Trophoblast cell (in vitro differentiated cells and primary cell): Measurements from ENCODE around the gene LTB.
"Not testable (repeated sequence)": the region's sequence is repeated elsewhere in the genome, so short reads cannot be mapped to it uniquely, and the experiment has no call there.

Experiments
- DNase-seq, 2 donors: peaks; one replicate each; pipeline ENCODE4 v3.0.0-alpha.2; 2016
- H2AFZ ChIP-seq: 2 replicates; pipeline ENCODE4 v1.6.1; 2013; ENCODE audit warnings: low read length, moderate library complexity, mild to moderate bottlenecking; ENCODE audit not compliant: insufficient read depth, poor library complexity
- H2AK5ac ChIP-seq: 2 replicates; pipeline ENCODE4 v1.6.1; 2013; ENCODE audit warnings: mild to moderate bottlenecking, low read length
- H2BK120ac ChIP-seq: 2 replicates; pipeline ENCODE4 v1.6.1; 2013; ENCODE audit warnings: low read length, mild to moderate bottlenecking, moderate library complexity; ENCODE audit not compliant: insufficient read depth, poor library complexity
- H2BK12ac ChIP-seq: 2 replicates; pipeline ENCODE4 v1.6.1; 2013; ENCODE audit warnings: mild to moderate bottlenecking, low read length, moderate library complexity
- H2BK5ac ChIP-seq: 2 replicates; pipeline ENCODE4 v1.6.1; 2013; ENCODE audit warnings: low read length, low read depth, moderate library complexity, mild to moderate bottlenecking; ENCODE audit not compliant: poor library complexity
- H3K14ac ChIP-seq: 2 replicates; pipeline ENCODE4 v1.6.1; 2013; ENCODE audit warnings: mild to moderate bottlenecking, low read length
- H3K18ac ChIP-seq: 2 replicates; pipeline ENCODE4 v1.6.1; 2013; ENCODE audit warnings: mild to moderate bottlenecking, low read length
- H3K23ac ChIP-seq: 2 replicates; pipeline ENCODE4 v1.6.1; 2013; ENCODE audit warnings: low read length
- H3K27ac ChIP-seq: 2 replicates; pipeline ENCODE4 v1.5.1; 2013; ENCODE audit warnings: low read depth, mild to moderate bottlenecking, inconsistent platforms, low read length, moderate library complexity
- H3K27me3 ChIP-seq: 2 replicates; pipeline ENCODE4 v1.6.1; 2013; ENCODE audit warnings: inconsistent platforms, mild to moderate bottlenecking, low read length, moderate library complexity; ENCODE audit not compliant: insufficient read depth
- H3K36me3 ChIP-seq, 2 experiments: 1 replicate in 1 of 2; 2 replicates in 1 of 2; pipeline ENCODE4 v1.6.1; 2013; ENCODE audit warnings: low read length in 2 of 2, mild to moderate bottlenecking in 2 of 2, moderate library complexity in 1 of 2; ENCODE audit not compliant: insufficient read depth in 2 of 2, control insufficient read depth in 1 of 2
- H3K4ac ChIP-seq: 2 replicates; pipeline ENCODE4 v1.6.1; 2013; ENCODE audit warnings: low read depth, mild to moderate bottlenecking, low read length, moderate library complexity
- H3K4me1 ChIP-seq, 2 experiments: 1 replicate in 1 of 2; 2 replicates in 1 of 2; pipeline ENCODE4 v1.6.1; 2013; ENCODE audit warnings: low read length in 2 of 2, mild to moderate bottlenecking in 2 of 2, moderate library complexity in 1 of 2; ENCODE audit not compliant: insufficient read depth in 2 of 2, control insufficient read depth in 1 of 2
- H3K4me2 ChIP-seq: 2 replicates; pipeline ENCODE4 v1.6.1; 2013; ENCODE audit warnings: inconsistent platforms, mild to moderate bottlenecking, low read length, moderate library complexity
- H3K4me3 ChIP-seq: 2 replicates; pipeline ENCODE4 v1.5.1; 2013; ENCODE audit warnings: mild to moderate bottlenecking, low read depth, low read length, inconsistent platforms
- H3K79me1 ChIP-seq: one replicate; pipeline ENCODE4 v1.6.1; 2013; ENCODE audit warnings: low read length
- H3K79me2 ChIP-seq: 2 replicates; pipeline ENCODE4 v1.6.1; 2013; ENCODE audit warnings: low read length, mild to moderate bottlenecking; ENCODE audit not compliant: control insufficient read depth, insufficient read depth, poor library complexity
- H3K9ac ChIP-seq: 2 replicates; pipeline ENCODE4 v1.6.1; 2013; ENCODE audit warnings: mild to moderate bottlenecking, low read length
- H3K9me3 ChIP-seq: 2 replicates; pipeline ENCODE4 v1.6.1; 2013; ENCODE audit warnings: low read depth, mild to moderate bottlenecking, control low read depth, inconsistent platforms, low read length; ENCODE audit not compliant: insufficient read depth
- H4K12ac ChIP-seq: 2 replicates; pipeline ENCODE4 v1.6.1; 2013; ENCODE audit warnings: low read depth, mild to moderate bottlenecking, low read length, moderate library complexity
- H4K8ac ChIP-seq: 2 replicates; pipeline ENCODE4 v1.6.1; 2013; ENCODE audit warnings: low read depth, mild to moderate bottlenecking, low read length, moderate library complexity
- H4K91ac ChIP-seq: one replicate; pipeline ENCODE4 v1.6.1; 2013; ENCODE audit warnings: low read depth, mild to moderate bottlenecking, low read length, moderate library complexity
- WGBS: extraction: QIAGEN DNeasy Blood & Tissue Kit; methylation state at CpG from one replicate; pipeline ENCODE4 v1.1.7; 2013; ENCODE audit warnings: missing lambda C conversion rate; ENCODE audit not compliant: insufficient read length, insufficient coverage; ENCODE audit errors: extremely low coverage; 5-methylcytosine and 5-hydroxymethylcytosine counted together

LTB gene

DNA sequence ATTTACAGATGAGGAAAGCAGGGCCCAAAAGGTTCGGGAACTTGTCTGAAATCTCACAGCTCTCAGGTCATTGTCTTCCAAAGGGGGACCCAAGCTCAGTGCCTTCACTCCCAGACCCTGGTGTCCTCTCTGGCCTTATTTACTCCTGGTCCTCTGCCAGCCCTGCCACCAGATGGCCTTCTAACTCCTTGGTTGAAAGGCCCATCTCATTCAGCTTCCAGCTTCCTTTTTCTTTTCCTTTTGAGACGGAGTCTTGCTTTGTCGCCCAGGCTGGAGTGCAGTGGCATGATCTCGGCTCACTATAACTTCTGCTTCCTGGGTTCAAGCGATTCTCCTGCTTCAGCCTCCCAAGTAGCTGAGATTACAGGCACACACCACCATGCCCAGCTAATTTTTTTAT, 30.9 kb downstream of the LTB start:
- H2BK12ac ChIP-seq, H3K79me2 ChIP-seq, H3K4me2 ChIP-seq, H4K12ac ChIP-seq, H2AK5ac ChIP-seq, H3K9me3 ChIP-seq, H3K9ac ChIP-seq, H4K8ac ChIP-seq, H2BK120ac ChIP-seq, H3K18ac ChIP-seq, H3K4me3 ChIP-seq, H3K23ac ChIP-seq, H2BK5ac ChIP-seq, H3K79me1 ChIP-seq, H3K4ac ChIP-seq, H3K4me1 ChIP-seq, H3K14ac ChIP-seq, H4K91ac ChIP-seq, H3K27me3 ChIP-seq, H2AFZ ChIP-seq, H3K27ac ChIP-seq: not testable (repeated sequence)
- no CpG with 5 or more reads among the region's 5 CpGs for WGBS
- peaks cover 10 to 12% of the 10 kb centered on the region in 2 experiments for H3K36me3 ChIP-seq
- DNase-seq, result peak in 1 of 2 donors; percentile 43

DNA sequence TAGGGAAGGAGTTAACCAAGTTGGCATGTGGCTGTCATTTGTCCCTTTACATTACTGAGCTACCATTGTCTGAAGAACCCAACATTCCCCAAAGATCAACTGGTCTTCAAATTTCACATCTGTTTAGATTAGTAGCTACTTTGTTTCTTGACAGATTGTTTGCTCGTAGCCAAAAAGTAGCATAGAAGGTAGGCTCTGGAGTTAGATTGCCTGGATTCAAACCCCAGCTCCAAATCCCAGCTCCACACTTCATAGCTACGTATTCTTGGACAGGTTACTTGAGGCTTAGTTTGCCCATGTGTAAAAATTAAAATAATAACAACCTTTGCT, 33.7 kb downstream of the LTB start:
- Histone ChIP-seq H3K4ac (no peak overlapping the region), H2BK5ac (no peak overlapping the region), H3K9me3 (no peaks in the 10 kb centered on the region), H3K79me2 (no peaks in the 10 kb centered on the region), H4K91ac (no peak overlapping the region), H3K18ac (no peak overlapping the region), H3K27me3 (no peaks in the 10 kb centered on the region), H3K14ac (no peak overlapping the region), H2BK12ac (no peak overlapping the region), H3K36me3 (peaks cover 5 to 7% of the 10 kb centered on the region in 2 experiments), H3K4me2 (peak overlapping the region; percentile 8), H3K9ac (no peak overlapping the region), H3K79me1 (peaks cover 2% of the 10 kb centered on the region), H3K27ac (no peak overlapping the region), H3K23ac (no peak overlapping the region), H2AK5ac (no peak overlapping the region), H3K4me1 (peaks cover 4 to 5% of the 10 kb centered on the region in 2 experiments), H3K4me3 (no peak overlapping the region), H4K12ac (no peak overlapping the region), H2BK120ac (no peak overlapping the region), H2AFZ (no peak overlapping the region), H4K8ac (no peak overlapping the region)
- no CpG with 5 or more reads among the region's 2 CpGs for WGBS
- DNase-seq, result no peak

DNA sequence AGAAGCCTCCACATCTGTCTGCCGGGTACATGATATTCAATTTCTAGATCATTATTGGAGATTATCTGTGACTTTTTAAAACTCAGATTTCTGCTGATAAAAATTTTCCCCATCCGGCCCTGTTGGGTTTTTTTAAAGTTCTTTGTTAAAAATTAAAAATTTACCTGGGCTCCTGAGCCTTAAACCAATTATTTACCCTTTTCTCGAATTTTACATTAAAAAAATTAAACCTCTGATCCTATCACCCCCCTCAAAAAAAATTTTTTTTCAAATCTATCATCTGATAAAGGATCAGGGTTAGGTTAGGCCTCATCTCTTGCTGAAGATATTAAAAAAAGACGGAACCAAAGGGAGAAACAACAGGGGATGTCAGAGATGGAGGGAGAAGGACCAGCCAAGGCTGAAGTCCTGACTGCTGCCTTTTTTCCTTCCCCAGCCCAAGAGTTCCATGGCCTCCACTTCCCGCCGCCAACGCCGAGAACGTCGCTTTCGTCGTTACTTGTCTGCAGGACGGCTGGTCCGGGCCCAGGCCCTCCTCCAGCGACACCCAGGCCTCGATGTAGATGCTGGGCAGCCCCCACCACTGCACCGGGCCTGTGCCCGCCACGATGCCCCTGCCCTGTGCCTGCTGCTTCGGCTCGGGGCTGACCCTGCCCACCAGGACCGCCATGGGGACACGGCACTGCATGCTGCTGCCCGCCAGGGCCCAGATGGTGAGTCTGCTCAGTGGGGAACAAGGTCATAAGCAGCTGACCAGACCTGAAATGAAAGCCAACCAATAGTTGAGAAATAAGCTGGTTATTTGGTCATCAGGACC, 34.3 kb downstream of the LTB start:
- peaks cover 4 to 7% of the 10 kb centered on the region in 2 experiments for H3K36me3 ChIP-seq
- peak overlapping the region; percentile 23 for H3K14ac ChIP-seq
- peak overlapping the region; percentile 82 for H4K8ac ChIP-seq
- no peak for DNase-seq
- no peaks in the 10 kb centered on the region for H3K27me3 ChIP-seq
- peaks cover 4 to 5% of the 10 kb centered on the region in 2 experiments for H3K4me1 ChIP-seq
- H3K9me3 ChIP-seq, result no peaks in the 10 kb centered on the region
- peak overlapping the region; percentile 2 for H2AFZ ChIP-seq
- H3K4me3 ChIP-seq, result peak overlapping the region; percentile 38
- H4K12ac ChIP-seq, result peak overlapping the region; percentile 5
- no peak overlapping the region for H3K27ac ChIP-seq
- peak overlapping the region; percentile 75 for H3K4me2 ChIP-seq
- no peak overlapping the region for H3K9ac ChIP-seq
- H3K18ac ChIP-seq, result peak overlapping the region; percentile 0
- no peak overlapping the region for H3K23ac ChIP-seq
- whole genome bisulfite sequencing, result 100% methylated on average over 1 of the region's 24 CpGs
- H3K4ac ChIP-seq, result peak overlapping the region; percentile 37
- H4K91ac ChIP-seq, result peak overlapping the region; percentile 52
- H3K79me1 ChIP-seq, result peaks cover 2% of the 10 kb centered on the region
- H3K79me2 ChIP-seq, result no peaks in the 10 kb centered on the region
- peak overlapping the region; percentile 1 for H2BK12ac ChIP-seq
- H2BK120ac ChIP-seq, result no peak overlapping the region
- H2BK5ac ChIP-seq, result no peak overlapping the region
- peak overlapping the region; percentile 48 for H2AK5ac ChIP-seq

DNA sequence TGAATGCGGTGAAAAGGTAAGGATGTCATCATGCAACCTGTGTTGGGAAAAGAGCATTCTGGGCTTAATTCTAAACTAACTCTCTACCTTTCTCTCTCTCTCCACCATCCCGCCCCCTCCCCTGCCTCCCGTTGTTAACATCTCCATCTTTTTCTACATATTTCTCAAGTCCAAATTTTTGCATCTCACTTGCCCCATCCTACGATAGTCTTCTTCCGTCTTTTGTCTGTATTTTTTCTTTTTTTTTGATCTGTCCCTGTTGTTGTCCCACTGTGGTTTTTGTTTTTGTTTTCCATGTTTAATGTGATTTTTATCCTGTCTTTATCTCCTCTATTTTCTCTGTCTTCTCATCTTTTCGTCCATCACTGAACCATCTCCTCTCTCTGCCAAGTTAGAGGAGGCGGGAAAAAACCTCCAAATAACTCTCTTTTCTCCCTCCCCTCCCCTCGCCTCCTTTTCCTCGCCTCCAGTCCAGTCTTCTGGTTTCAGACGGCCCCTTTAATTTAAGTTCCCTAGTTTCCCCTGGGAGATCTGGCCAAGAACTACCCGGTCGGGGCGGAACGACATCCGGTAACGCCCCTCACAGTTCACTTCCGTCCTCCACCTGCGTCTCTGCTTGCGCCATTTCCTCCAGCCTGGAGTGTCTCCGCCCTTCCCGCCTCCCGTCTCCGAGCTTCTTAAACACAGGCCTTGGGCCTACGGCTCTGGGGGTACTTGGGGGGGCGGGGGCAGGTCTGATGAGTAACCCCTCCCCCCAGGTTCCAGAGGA, 35.1 kb downstream of the LTB start, which contains the start of gene NFKBIL1:
NFKBIL1 (plus strand) TSS at position 651 of the 769 bp plus-strand sequence; CDS start at position 738, 87 bp downstream.
- Histone ChIP-seq H3K4me1 (peaks cover 4 to 5% of the 10 kb centered on the region in 2 experiments), H3K27me3 (no peaks in the 10 kb centered on the region), H2BK120ac (no peak within 1 kb of the TSS), H2AFZ (peak within 1 kb of the TSS; percentile 40), H3K79me2 (no peaks in the 10 kb centered on the region), H4K91ac (peak within 1 kb of the TSS; percentile 52), H3K23ac (no peak within 1 kb of the TSS), H2BK5ac (no peak within 1 kb of the TSS), H3K27ac (peak within 1 kb of the TSS; percentile 39), H3K79me1 (peaks cover 4% of the 10 kb centered on the region), H3K4ac (peak within 1 kb of the TSS; percentile 37), H3K14ac (peak within 1 kb of the TSS; percentile 23), H3K4me2 (peak within 1 kb of the TSS; percentile 75), H4K12ac (peak within 1 kb of the TSS; percentile 5), H3K4me3 (peak within 1 kb of the TSS; percentile 38), H3K18ac (peak within 1 kb of the TSS; percentile 0), H4K8ac (peak within 1 kb of the TSS; percentile 82), H3K9me3 (no peaks in the 10 kb centered on the region), H3K36me3 (peaks cover 4 to 7% of the 10 kb centered on the region in 2 experiments), H3K9ac (no peak within 1 kb of the TSS), H2AK5ac (peak within 1 kb of the TSS; percentile 48), H2BK12ac (peak within 1 kb of the TSS; percentile 1)
- peak; percentile 89 to 92 for DNase-seq
- no CpG with 5 or more reads among the region's 25 CpGs for WGBS
